NB4 (cell line): ENCODE data around the gene CRIP2.

Source experiments
- DNase-seq: peaks from one replicate; pipeline ENCODE4 v3.0.0; 2010; ENCODE audit warnings: low read depth
- H3K4me3 ChIP-seq: one replicate; pipeline ENCODE4 v1.5.1; 2011; ENCODE audit warnings: mild to moderate bottlenecking, low read depth, low read length, moderate library complexity
- MYC ChIP-seq: IDR thresholded peaks from 2 replicates; pipeline ENCODE4 v1.6.1; 2011; ENCODE audit warnings: low read depth, low read length
- POLR2A ChIP-seq: IDR thresholded peaks from 2 replicates; pipeline ENCODE4 v1.6.1; 2011; ENCODE audit warnings: mild to moderate bottlenecking; ENCODE audit not compliant: insufficient read length; ENCODE audit errors: extremely low read depth
- TF ChIP-seq, protein P1 (sequence below): IDR thresholded peaks from 2 replicates; pipeline ENCODE4 v1.6.1; 2011; ENCODE audit warnings: low read depth, low read length
- TF ChIP-seq, protein P2 (sequence below): IDR thresholded peaks from one replicate; pipeline ENCODE4 v1.5.1; 2012; ENCODE audit warnings: low read depth, low read length

The CRIP2 gene

DNA sequence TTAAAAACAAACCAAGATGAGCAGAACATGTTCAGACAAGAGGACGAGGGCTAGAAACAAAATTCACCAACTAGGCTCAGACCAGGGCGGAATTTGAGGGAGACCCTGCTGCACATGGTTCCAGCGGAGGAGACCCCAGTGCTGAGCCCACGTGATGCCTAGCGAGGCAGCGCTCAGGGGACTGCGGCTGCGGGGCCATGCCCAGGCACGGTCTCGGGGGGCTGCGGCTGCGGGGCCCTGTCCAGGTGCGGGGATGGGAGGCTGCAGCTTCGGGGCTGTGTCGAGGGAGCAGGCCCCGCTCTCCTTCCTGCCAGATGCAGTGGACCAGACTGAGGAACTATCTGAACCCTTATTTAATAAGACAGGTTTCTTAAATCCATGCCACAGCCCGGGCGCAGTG, 12.7 kb upstream of the CRIP2 start:
- H3K4me3 ChIP-seq = no peak overlapping the region
- no peak for DNase-seq
- TF ChIP-seq, protein P1, sequence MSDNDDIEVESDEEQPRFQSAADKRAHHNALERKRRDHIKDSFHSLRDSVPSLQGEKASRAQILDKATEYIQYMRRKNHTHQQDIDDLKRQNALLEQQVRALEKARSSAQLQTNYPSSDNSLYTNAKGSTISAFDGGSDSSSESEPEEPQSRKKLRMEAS = no peak
- TF ChIP-seq MYC (no peak), POLR2A (no peak)
- TF ChIP-seq, protein P2, sequence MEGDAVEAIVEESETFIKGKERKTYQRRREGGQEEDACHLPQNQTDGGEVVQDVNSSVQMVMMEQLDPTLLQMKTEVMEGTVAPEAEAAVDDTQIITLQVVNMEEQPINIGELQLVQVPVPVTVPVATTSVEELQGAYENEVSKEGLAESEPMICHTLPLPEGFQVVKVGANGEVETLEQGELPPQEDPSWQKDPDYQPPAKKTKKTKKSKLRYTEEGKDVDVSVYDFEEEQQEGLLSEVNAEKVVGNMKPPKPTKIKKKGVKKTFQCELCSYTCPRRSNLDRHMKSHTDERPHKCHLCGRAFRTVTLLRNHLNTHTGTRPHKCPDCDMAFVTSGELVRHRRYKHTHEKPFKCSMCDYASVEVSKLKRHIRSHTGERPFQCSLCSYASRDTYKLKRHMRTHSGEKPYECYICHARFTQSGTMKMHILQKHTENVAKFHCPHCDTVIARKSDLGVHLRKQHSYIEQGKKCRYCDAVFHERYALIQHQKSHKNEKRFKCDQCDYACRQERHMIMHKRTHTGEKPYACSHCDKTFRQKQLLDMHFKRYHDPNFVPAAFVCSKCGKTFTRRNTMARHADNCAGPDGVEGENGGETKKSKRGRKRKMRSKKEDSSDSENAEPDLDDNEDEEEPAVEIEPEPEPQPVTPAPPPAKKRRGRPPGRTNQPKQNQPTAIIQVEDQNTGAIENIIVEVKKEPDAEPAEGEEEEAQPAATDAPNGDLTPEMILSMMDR = no peak

DNA sequence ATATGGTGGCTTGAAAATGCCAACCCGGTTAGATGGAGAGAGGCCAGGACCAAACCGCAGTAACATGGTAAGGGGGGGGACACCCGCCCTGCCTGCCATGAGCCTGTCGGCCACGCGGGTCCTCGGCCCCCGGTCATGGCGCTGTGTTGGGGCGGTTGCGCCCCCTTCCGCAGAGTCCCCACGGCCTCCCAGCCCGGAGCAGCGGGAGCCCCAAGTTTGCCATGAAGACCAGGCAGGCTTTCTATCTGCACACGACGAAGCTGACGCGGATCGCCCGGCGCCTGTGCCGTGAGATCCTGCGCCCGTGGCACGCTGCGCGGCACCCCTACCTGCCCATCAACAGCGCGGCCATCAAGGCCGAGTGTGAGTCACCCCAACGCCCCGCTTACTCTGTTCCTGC, 10.1 kb upstream of the CRIP2 start:
- no peak overlapping the region for H3K4me3 ChIP-seq
- DNase-seq = no peak
- TF ChIP-seq, protein P1 = no peak
- TF ChIP-seq MYC = no peak
- TF ChIP-seq, protein P2 = no peak
- no peak for TF ChIP-seq POLR2A

DNA sequence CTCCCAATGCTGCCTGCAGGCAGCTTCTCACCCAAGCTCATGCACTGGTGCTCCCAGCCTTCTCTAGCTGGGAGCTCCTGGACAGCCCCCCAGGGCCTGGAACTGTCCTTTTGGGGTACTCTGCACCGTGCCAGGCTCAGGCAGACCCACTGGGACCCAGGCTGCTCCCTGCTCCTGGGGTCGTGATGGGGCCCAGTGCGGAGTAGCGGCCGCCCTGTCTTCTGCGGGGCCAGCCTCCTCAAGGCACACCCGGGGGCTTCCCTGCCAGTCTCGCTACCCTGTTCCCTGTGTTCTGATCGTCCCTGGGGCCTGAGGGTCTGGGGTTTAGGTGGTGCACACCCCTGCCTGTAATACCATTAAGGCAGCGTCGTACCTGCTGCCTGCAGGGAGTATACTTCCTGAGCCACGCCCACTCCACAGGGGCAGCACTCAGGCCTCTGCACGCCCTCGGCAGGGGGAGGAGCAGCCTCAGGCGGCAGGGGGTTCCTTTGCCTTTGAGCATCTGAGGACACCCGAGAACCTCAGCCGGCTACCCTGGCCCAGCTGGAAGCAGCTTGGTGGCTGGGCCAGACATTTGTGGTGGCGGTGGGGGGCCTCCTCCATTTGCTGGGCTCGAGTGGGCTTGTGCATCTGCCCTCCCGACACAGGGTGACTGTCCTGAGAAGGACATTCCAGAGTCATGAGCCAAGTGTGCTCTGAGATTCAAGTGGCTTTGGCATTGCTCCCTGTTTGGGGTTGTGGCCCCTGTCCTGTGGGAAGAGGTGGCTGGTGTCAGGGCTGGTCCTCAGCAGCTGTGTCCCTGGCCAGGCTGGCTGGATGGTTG, 9.2 kb upstream of the CRIP2 start:
- no peak overlapping the region for H3K4me3 ChIP-seq
- DNase-seq = no peak
- TF ChIP-seq, protein P2 = no peak
- TF ChIP-seq, protein P1 = no peak
- no peak for TF ChIP-seq MYC
- TF ChIP-seq POLR2A = no peak

DNA sequence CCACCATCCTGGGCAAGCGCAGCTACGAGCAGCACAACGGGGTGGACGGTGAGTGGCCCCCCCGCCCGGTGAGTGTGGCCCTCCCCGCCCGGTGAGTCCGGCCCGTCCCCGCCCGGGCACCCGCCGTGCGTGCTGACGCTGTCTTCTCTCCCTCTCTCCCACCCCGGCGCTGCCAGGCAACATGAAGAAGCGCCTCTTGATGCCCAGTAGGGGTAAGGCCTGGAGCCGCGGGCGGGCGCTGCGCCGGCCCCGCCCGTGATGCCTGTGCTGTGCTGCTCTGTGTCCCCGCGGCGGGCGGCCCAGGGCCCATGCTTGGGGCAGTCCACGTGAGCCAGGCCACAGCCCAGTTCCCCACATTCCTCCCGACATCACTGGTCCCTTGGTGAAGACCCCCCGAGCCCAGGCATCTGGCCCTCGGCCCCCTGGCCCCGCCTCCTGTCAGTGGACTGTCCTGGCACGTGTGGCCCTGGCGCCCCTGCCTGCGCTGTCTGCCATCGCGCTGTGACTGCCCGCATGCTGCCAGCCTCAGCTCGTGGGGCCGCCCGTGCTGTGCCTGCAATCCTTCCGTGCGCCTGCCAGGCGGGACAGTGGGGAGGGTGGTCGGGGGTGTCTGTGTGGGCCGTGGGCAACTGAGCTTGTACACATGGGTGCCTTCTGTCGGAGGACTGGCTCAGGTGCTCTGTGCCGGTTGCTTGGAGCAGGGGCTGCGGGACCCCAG, 7.9 kb upstream of the CRIP2 start:
- H3K4me3 ChIP-seq = no peak overlapping the region
- DNase-seq = no peak
- TF ChIP-seq, protein P1 = no peak
- TF ChIP-seq POLR2A = no peak
- TF ChIP-seq, protein P2 = no peak
- no peak for TF ChIP-seq MYC

DNA sequence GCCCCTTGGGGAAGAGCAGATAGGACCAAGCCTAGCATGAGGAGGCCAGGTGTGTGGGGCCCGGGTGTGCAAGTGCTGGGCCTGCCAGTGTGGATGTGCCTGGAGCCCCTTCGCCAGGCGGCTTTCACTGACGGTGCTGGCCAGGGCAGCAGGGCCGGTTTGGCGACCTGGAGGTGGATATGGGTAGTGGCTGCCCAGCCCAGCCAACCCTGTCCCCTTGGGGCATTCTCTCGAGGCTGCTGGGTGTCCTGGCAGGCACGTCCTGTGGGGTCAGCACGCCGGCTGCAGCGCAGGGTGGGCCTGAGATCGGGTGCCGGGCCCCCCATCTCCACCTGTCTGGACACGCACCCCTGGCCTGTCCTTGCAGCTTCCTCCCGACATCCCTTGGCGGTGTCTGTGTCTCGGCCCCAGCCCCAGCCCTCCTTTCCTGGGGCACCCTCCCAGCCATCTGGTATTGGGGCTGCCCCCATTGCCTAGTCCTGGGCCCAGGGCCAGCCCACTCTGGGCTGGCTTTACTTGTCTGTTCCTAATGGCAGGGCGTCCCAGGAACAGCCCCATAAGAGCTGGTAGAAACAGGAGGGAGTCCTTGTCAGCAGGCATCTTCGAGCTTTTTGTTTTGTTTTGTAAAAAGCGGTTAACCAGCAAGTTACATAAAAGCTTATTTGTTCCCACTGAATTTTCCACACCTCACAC, 7.2 kb upstream of the CRIP2 start:
- no peak for DNase-seq
- TF ChIP-seq POLR2A (no peak), MYC (no peak)
- TF ChIP-seq, protein P1 = no peak
- TF ChIP-seq, protein P2 = no peak
- no peak overlapping the region for H3K4me3 ChIP-seq
